SHP77 treated with DMSO at 0.1 percent for 48 hours (cell line): ENCODE data around the gene IL1F10.
"Not testable (repeated sequence)": the region's sequence is repeated elsewhere in the genome, so short reads cannot be mapped to it uniquely, and the experiment has no call there.

ENCODE experiments used
- DNase-seq: peaks from one replicate; lab custom pipeline; 2025; lab: John Stamatoyannopoulos, UW

IL1F10 gene

DNA sequence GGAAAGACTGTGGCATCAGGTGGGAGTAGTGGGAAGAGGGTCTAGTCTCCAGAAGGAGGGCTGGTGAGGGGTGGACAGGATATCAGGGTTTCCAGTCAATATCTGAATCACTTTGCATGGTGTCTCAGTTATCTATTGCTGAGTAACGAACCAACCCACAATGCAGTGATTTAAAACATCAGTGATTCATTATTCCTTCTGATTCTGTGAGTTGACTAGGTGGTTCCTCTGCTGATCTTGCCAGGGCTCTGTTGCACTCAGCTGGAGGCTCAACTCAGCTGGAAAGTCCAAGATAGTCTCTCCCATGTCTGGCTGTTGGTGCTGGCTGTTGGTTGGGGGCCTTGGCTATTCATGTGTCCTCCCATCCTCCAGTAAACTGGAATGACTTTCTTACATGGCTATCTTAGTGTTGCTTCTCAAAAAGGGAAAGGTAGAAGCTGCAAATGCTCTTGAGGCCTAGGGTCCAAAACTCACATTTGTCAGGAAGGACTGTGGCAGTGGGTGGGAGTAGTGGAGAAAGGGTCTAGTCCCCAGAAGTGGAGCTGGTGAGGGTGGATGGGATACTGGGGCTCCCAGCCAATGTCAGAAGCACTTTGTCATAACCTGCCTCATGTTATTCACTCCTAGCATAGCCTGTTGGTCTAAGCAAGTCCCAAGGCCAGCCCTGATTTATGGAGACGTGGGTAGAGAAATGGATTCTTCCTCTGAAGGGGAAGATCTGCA lies 13.9 kb downstream of the IL1F10 start:
- no peak for DNase-seq

DNA sequence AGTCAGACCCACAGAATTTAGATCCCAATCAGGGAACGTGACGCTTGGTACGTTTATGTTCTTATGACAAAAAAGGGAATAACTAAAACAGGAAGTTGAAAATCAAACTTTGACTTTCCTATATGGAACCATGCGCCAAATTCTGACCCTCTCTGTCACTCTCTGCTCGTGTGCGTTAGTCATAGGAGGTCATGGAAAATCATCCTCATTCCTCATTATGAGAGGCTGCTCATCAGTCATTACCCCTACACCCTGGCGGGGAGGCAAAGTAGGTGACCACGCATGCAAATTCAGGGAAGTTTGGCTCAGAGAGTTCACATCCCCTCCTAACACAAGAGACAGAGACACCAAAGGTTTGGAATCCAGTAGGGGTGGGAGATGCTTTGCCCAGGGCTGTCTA lies 15.5 kb downstream of the IL1F10 start:
- DNase-seq = no peak

DNA sequence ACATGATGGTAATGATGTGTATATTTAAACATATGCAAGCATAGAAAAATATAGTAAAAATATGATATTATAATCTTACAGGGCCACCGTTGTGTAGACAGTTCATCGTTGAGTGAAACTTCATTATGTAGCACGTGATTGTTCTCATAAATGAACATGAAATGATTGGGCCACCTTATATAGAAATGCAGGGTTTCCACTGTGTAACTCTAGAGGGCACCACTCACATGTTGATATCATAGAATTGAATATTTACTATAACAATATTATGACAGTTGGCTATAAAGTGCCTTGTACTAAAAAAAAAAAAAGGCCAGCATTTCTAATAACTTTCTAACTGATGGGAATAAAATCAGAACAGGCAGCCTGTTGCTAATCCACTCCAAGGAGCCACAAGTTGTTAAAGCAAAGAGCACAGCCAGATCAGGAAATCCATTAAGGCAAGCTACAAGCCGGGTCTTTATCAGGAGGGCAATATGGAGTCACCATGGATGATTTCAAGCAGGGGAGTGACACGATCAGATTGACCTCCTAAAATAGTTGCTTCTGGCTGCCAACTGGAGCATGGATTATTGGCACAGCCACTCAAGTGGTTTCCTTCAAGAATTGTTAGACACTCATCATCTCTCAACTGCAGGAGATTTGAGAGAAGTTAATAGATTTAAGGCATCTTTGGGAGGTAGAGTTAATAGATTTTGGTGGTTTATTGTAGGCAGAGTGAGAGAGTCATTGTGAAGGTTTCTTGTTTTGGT lies 16.7 kb downstream of the IL1F10 start:
- no peak for DNase-seq

DNA sequence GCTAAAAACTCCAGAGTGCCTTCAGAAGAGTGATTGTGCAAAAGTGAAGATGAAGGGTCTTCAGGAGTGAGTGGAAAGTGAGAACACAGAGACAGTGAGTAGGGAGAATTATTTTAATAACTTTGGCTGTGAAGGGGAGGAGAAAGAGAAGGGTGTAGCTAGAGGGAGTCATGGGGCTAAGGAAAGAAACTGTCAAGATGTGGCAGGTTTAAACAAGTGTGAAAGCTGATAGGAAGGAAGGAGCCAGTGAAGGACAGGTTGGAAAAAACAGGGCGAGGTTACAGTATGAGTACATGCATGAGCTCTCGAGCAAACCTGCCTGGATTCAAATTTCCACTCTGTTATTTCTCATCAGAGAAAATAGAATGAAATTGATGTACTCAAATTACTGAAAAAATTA lies 17.8 kb downstream of the IL1F10 start:
- no peak for DNase-seq

GRCh38 chr2:113088213-113088992 lies 20.6 kb downstream of the IL1F10 start:
- DNase-seq = no peak

DNA sequence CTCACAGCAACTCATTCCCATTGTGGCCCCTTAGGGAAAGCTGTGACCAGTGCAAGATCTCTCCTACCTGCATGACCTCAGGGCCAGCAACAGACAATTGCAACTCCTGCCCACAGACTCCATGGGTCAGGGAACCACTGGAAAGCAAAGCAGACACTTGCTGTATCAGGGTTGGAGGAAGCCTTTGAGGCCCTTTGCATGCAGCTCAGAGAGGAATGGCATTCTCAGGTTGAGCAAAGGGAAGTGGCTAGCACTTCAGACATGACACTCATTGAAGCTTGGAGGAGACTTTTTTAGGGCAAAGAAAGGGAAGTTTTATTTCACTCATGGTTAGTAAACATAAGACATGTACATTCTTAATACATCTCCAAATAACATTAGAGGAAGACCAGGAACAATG lies 22.1 kb downstream of the IL1F10 start:
- no peak for DNase-seq

- no peak for DNase-seq
These were observed 23.6 kb downstream of the IL1F10 start for GRCh38 chr2:113091231-113091896.

DNA sequence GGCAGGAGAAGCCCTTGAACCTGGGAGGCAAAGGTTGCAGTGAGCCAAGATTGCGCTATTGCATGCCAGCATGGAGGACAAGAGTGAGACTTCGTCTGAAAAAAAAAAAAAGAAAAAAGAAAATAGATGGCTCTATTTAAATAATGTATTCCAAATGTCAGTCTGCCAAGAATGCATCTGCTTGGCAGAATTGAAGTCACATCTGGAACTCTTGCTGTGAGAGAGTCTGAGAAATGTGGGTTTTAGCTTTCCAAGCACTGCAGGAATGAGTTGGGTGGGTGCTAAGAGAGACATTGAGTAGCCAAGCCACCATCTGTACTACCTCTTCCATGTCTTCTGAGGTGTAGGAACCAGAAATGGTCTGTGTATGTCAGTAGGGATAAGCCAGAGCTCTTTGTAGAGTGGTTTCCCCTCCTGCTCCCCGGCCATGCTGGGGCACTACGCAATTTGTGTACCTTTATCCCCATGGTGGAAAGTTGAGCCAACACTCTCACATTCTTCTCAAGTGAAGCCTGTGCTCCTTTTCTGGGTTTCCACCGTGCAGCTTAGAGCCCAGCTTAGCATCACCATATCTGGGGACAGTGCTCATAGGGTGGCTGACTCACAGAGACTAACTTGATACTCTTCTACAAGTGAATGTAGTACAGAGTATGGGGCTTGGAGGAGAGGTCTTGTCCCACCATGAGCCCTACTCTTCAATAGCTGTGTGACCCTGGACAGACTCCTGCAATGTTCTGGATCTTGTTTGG lies 25.3 kb downstream of the IL1F10 start:
- DNase-seq = no peak

GRCh38 chr2:113093613-113093977 lies 25.8 kb downstream of the IL1F10 start:
- DNase-seq = no peak

DNA sequence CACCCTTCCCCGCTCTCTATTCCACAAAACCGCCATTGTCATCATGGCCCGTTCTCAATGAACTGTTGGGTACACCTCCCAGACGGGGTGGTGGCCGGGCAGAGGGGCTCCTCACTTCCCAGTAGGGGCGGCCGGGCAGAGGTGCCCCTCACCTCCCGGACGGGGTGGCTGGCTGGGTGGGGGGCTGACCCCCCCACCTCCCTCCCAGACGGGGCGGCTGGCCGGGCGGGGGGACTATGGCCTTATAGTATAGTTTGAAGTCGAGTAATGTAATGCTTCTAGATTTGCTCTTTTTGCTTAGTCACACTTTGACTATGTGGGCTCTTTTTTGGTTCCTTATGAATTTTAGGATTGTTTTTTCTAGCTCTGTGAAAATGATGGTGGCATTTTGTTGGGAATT lies 28.5 kb downstream of the IL1F10 start:
- DNase-seq = not testable (repeated sequence)

DNA sequence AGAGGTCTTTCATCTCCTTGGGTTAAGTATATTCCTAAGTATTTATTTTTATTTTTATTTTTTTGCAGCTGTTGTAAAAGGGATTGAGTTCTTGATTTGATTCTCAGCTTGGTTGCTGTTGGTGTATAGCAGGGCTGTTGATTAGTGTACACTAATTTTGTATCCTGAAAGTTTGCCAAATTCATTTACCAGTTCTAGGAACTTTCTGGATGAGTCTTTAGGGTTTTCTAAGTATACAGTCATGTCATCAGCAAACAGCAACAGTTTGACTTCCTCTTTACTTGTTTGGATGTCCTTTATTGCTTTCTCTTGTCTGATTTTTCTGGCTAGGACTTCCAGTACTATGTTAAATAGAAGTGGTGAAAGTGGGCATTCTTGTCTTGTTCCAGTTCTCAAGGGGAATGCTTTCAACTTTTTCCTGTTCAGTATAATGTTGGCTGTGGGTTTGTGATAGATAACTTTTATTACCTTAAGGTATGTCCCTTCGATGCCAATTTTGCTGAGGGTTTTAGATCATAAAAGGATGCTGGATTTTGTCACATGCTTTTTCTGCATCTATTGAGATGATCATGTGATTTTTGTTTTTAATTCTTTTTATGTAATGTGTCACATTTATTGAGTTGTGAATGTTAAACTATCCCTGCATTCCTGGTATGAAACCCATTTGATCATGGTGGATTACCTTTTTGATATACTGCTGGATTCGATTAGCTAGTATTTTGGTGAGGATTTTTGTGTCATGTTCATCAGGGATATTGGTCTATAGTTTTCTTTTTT lies 29.3 kb downstream of the IL1F10 start:
- DNase-seq = not testable (repeated sequence)

- no peak for DNase-seq
These were observed 30.3 kb downstream of the IL1F10 start for GRCh38 chr2:113098041-113098440.

GRCh38 chr2:113098532-113098931 lies 30.8 kb downstream of the IL1F10 start:
- DNase-seq = no peak

- no peak for DNase-seq
These were observed 34.4 kb downstream of the IL1F10 start for GRCh38 chr2:113102133-113102532.

- no peak for DNase-seq
These were observed 35.5 kb downstream of the IL1F10 start for GRCh38 chr2:113103277-113103676.

- DNase-seq = no peak
These were observed 36.4 kb downstream of the IL1F10 start for GRCh38 chr2:113104054-113104611.

GRCh38 chr2:113105047-113105785 lies 37.4 kb downstream of the IL1F10 start:
- DNase-seq = no peak

DNA sequence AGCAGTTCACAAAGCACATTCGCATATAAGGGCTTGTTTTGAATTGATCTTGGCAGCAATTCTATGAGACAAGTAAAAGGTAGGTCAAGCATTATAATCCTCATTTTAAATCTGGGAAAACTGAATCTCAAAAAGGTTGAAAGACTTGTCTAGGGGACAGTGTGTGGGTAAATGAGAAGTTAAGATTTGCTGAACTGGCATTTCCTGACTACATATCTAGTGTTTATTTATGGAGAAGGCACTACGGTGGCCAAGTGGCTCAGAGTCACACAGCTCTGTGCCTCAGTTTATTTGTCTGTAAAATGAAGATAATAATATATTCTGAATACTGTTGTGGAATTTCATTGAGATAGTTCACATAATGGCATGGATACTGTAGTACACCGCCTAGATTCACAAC lies 43.4 kb downstream of the IL1F10 start:
- no peak for DNase-seq

DNA sequence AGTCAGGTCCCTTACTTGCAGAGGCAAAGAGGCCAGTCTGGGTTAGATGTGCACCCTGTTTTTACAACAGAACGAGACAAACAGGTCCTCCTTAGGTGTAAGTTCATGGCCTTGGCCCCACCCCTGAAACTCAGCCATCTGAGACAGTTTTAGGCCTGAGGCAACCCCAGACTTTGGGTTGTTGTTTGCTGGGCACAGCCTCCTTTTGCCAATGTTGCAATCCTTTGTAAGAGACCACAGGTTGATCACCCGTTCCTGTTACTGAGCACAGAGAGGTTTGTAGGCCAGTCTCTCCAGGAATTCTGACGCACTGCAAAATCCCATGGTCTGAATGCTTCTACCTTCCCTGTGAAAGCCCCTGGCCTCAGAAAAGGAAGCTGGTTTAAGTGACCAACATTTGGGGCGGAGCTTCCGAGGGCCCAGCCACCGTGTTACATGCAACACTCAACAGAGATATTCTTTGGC lies 44.1 kb downstream of the IL1F10 start:
- no peak for DNase-seq

DNA sequence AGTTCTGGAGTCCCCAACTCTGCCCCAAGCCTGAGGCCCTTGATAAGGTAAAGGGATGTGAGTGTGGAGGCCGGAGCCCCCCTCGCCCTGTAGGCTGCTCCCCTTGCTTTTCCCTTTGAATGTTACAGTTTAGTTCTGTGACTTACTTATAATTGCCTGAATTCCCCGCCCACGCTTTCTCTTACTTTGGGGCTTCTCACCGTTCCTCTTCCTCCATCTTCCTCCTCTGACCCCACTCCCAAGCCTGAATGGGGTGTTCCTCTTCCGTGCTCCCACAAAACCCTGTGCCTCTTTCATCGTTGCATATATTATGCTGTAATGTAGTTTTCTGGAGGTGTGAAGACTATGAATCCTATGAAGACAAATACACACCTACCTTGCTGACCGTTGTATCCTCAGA lies 44.7 kb downstream of the IL1F10 start:
- DNase-seq = no peak
